GM12878 (cell line): ENCODE data around the gene TGFB1. TPM values are rescaled to one million over a fixed set of nuclear protein-coding genes. Genes with fewer than 3 reads are reported as not detected.

Source experiments
- ATF2 ChIP-seq: IDR thresholded peaks from 2 replicates; pipeline ENCODE4 v1.6.1; 2012; ENCODE audit warnings: low read length, inconsistent platforms
- ATF7 ChIP-seq: fragments of 450-650 bp; IDR thresholded peaks from 2 replicates; pipeline ENCODE4 v1.6.1; 2016; ENCODE audit warnings: low read depth, mild to moderate bottlenecking
- CBX5 ChIP-seq: sonication (generic); IDR thresholded peaks from 2 replicates; pipeline ENCODE4 v1.6.1; 2016; ENCODE audit warnings: low read depth, moderate library complexity, mild to moderate bottlenecking, inconsistent platforms
- CHD2 ChIP-seq: IDR thresholded peaks from 2 replicates; pipeline ENCODE4 v1.6.1; 2011; ENCODE audit warnings: low read depth, low read length, improper control_type of control experiment, borderline replicate concordance
- DPF2 ChIP-seq: fragments of 450-650 bp; IDR thresholded peaks from 2 replicates; pipeline ENCODE4 v1.6.1; 2017; ENCODE audit warnings: mild to moderate bottlenecking
- E4F1 ChIP-seq: fragments of 450-650 bp; IDR thresholded peaks from 2 replicates; pipeline ENCODE4 v1.6.1; 2018; ENCODE audit warnings: borderline replicate concordance, mild to moderate bottlenecking; ENCODE audit not compliant: partially characterized antibody
- ETV6 ChIP-seq, 2 experiments: fragments of 450-650 bp in 1 of 2; IDR thresholded peaks in 1 of 2; conservative IDR thresholded peaks in 1 of 2; 2 replicates each; pipeline ENCODE4 v1.6.1; 2014; ENCODE audit warnings: antibody characterized with exemption in 1 of 2, borderline replicate concordance in 1 of 2, low read depth in 1 of 2, mild to moderate bottlenecking in 1 of 2, moderate library complexity in 1 of 2
- HDAC2 ChIP-seq: fragments of 200-600 bp; sonication (generic); IDR thresholded peaks from 2 replicates; pipeline ENCODE4 v1.6.1; 2017
- IRF3 ChIP-seq: fragments of 450-650 bp; IDR thresholded peaks from 2 replicates; pipeline ENCODE4 v1.6.1; 2014; ENCODE audit warnings: mild to moderate bottlenecking
- IRF4 ChIP-seq: IDR thresholded peaks from 2 replicates; pipeline ENCODE4 v1.6.1; 2011; ENCODE audit warnings: low read depth, low read length
- JUNB ChIP-seq: IDR thresholded peaks from 2 replicates; pipeline ENCODE4 v1.6.1; 2016; ENCODE audit warnings: antibody characterized with exemption, mild to moderate bottlenecking
- KAT2A ChIP-seq: conservative IDR thresholded peaks from 2 replicates; pipeline ENCODE4 v1.6.1; 2011; ENCODE audit warnings: low read depth, low read length; ENCODE audit not compliant: control insufficient read depth
- MEF2B ChIP-seq: fragments of 450-650 bp; IDR thresholded peaks from 2 replicates; pipeline ENCODE4 v1.6.1; 2018; ENCODE audit warnings: mild to moderate bottlenecking, moderate library complexity; ENCODE audit not compliant: partially characterized antibody, poor library complexity, severe bottlenecking
- MYB ChIP-seq: fragments of 150-350 bp; IDR thresholded peaks from 2 replicates; pipeline ENCODE4 v1.6.1; 2014; ENCODE audit warnings: mild to moderate bottlenecking, low read depth, low read length, borderline replicate concordance
- NFYA ChIP-seq: IDR thresholded peaks from 2 replicates; pipeline ENCODE4 v1.6.1; 2011; ENCODE audit warnings: low read depth, mild to moderate bottlenecking, low read length, improper control_type of control experiment, borderline replicate concordance
- NR2C2 ChIP-seq: IDR thresholded peaks from 2 replicates; pipeline ENCODE4 v1.6.1; 2011; ENCODE audit warnings: borderline replicate concordance, low read depth; ENCODE audit not compliant: control insufficient read depth, insufficient read length
- STAT1 ChIP-seq: fragments of 450-650 bp; conservative IDR thresholded peaks from 2 replicates; pipeline ENCODE4 v1.6.1; 2014; ENCODE audit warnings: antibody characterized with exemption, mild to moderate bottlenecking
- polyA plus RNA-seq, 11 experiments: library from polyadenylated mRNA; depleted of rRNA in 4 of 11; unstranded in 6 of 11; stranded (reverse) in 5 of 11; fragments of >200 nt; fragmentation: Nextera tagmentation in 4 of 11; fragmentation: Illumina TruSeq in 1 of 11; extraction: Ambion mirVana in 4 of 11; extraction: Trizol in 1 of 11; gene quantifications; 1 replicate in 1 of 11; 2 replicates in 10 of 11; pipeline versions ENCODE4 v1.2.1 to v1.2.3, GENCODE V29; 2011 to 2016; ENCODE audit warnings: inconsistent platforms in 2 of 11, missing spikeins in 2 of 11, low read depth in 1 of 11
- total RNA-seq, 4 experiments: library from RNA; depleted of rRNA in 3 of 4; stranded (reverse); fragments of >200 nt in 3 of 4; fragmentation: Illumina TruSeq in 1 of 4; extraction: Trizol in 1 of 4; gene quantifications; 2 replicates each; pipeline versions ENCODE4 v1.2.1 to v1.2.3, GENCODE V29; 2013 to 2021
- TF ChIP-seq, protein P1 (sequence below), 3 experiments: IDR thresholded peaks in 2 of 3; conservative IDR thresholded peaks in 1 of 3; 2 replicates each; pipeline ENCODE4 v1.5.1; 2011; ENCODE audit warnings: low read depth in 3 of 3, low read length in 3 of 3, mild to moderate bottlenecking in 3 of 3, control low read depth in 2 of 3, moderate library complexity in 2 of 3, inconsistent platforms in 1 of 3, mixed read lengths in 1 of 3; ENCODE audit not compliant: control insufficient read depth in 2 of 3, insufficient read depth in 1 of 3; ENCODE audit errors: extremely low read depth in 1 of 3
- TF ChIP-seq, protein P2 (sequence below): fragments of 450-650 bp; IDR thresholded peaks from 2 replicates; pipeline ENCODE4 v1.6.1; 2017; ENCODE audit warnings: antibody characterized with exemption, mild to moderate bottlenecking, moderate library complexity

TGFB1 gene
- total and polyA plus RNA-seq, 10 of the 15 experiments (the other 5 are each of a cell fraction or from before 2014, with no cell fraction given): 0.23 to 120 (median 10.9) TPM

DNA sequence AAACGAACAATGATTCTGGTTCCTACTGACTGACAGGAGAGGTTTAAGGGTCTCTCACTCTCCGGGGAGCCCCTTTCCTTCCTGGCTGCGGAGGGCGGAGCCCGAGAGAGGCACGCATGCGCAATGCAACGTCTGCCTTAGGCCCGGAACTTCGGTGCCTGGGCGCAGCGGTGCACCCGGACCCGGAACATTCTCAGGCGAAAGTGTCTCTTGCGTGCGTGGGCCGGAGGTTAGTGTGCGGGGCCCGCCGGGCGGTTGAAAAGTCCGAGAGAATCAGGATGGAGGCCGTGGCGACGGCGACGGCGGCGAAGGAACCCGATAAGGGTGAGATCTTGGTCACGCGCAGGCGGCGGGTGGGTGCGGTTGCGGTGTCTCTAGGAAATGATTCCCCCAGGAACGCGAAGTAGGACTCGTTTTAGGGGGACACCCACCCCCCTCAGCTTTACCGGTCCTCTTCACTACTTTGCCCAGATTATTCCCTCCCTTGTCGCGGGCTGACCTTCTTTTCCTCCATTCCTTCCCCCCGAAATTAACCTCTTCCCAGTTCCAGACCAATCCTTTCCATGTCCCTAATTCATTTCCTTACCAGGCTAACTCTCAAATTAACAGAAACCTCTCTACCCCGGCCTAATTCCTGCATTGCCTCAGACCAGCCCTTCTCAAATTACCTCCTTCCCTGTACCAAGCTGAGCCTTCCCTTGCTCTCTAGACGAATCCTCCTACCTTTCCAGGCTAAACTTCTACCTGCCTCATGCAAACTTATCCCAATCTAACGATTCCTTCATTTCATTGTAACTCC, 43.5 kb downstream of the TGFB1 start, which contains the start of gene CCDC97 (continued):
- TF ChIP-seq E4F1 (peak; percentile 62), IRF3 (peak; percentile 56; the same call in 1 of the 2 replicates), CBX5 (0 out of 2 replicates have a peak, but pooled peaks have one; percentile 67), DPF2 (no peak; the same call in none of the 2 replicates), KAT2A (no peak), JUNB (no peak; the same call in 1 of the 2 replicates), ATF2 (no peak), STAT1 (peak; percentile 97), ATF7 (0 out of 2 replicates have a peak, but pooled peaks have one; percentile 40), MYB (no peak), ETV6 (conservative IDR thresholded peaks at IDR 0.05 in 1 of 2, IDR thresholded peaks at IDR 0.05 in 1 of 2; ENCODE audit: borderline replicate concordance in 1 of 2, low read depth in 1 of 2) (0 out of 4 replicates have a peak, but pooled peaks of 1 of the 2 experiments have one; percentile 60), HDAC2 (no peak), CHD2 (peak; percentile 52), MEF2B (peak; percentile 81), NR2C2 (no peak), IRF4 (no peak; the same call in 1 of the 2 replicates), NFYA (no peak)
- TF ChIP-seq, protein P1, sequence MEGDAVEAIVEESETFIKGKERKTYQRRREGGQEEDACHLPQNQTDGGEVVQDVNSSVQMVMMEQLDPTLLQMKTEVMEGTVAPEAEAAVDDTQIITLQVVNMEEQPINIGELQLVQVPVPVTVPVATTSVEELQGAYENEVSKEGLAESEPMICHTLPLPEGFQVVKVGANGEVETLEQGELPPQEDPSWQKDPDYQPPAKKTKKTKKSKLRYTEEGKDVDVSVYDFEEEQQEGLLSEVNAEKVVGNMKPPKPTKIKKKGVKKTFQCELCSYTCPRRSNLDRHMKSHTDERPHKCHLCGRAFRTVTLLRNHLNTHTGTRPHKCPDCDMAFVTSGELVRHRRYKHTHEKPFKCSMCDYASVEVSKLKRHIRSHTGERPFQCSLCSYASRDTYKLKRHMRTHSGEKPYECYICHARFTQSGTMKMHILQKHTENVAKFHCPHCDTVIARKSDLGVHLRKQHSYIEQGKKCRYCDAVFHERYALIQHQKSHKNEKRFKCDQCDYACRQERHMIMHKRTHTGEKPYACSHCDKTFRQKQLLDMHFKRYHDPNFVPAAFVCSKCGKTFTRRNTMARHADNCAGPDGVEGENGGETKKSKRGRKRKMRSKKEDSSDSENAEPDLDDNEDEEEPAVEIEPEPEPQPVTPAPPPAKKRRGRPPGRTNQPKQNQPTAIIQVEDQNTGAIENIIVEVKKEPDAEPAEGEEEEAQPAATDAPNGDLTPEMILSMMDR (IDR thresholded peaks at IDR 0.05 in 2 of 3, conservative IDR thresholded peaks at IDR 0.05 in 1 of 3; ENCODE audit: control insufficient read depth in 2 of 3, extremely low read depth in 1 of 3, insufficient read depth in 1 of 3, low read depth in 3 of 3, low read length in 3 of 3): no peak
- TF ChIP-seq, protein P2, sequence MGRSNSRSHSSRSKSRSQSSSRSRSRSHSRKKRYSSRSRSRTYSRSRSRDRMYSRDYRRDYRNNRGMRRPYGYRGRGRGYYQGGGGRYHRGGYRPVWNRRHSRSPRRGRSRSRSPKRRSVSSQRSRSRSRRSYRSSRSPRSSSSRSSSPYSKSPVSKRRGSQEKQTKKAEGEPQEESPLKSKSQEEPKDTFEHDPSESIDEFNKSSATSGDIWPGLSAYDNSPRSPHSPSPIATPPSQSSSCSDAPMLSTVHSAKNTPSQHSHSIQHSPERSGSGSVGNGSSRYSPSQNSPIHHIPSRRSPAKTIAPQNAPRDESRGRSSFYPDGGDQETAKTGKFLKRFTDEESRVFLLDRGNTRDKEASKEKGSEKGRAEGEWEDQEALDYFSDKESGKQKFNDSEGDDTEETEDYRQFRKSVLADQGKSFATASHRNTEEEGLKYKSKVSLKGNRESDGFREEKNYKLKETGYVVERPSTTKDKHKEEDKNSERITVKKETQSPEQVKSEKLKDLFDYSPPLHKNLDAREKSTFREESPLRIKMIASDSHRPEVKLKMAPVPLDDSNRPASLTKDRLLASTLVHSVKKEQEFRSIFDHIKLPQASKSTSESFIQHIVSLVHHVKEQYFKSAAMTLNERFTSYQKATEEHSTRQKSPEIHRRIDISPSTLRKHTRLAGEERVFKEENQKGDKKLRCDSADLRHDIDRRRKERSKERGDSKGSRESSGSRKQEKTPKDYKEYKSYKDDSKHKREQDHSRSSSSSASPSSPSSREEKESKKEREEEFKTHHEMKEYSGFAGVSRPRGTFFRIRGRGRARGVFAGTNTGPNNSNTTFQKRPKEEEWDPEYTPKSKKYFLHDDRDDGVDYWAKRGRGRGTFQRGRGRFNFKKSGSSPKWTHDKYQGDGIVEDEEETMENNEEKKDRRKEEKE: no peak
